Testis (tissue), 3 donors: ENCODE results near the gene HSD3B2. TPM values are rescaled to one million over a fixed set of nuclear protein-coding genes. Genes with fewer than 3 reads are reported as not detected.

Experiments
- DNase-seq: peaks from one replicate; pipeline ENCODE4 v3.0.0-alpha.2; 2019
- H3K27ac ChIP-seq, 2 donors: fragments of 200-600 bp; sonication (generic); one replicate each; pipeline ENCODE4 v1.5.1; 2019
- H3K27me3 ChIP-seq: fragments of 200-600 bp; sonication (generic); one replicate; pipeline ENCODE4 v1.5.1; 2019
- H3K36me3 ChIP-seq: fragments of 200-600 bp; sonication (generic); one replicate; pipeline ENCODE4 v1.5.1; 2017; ENCODE audit warnings: low read depth; ENCODE audit errors: missing control alignments
- H3K4me1 ChIP-seq: fragments of 200-600 bp; sonication (generic); one replicate; pipeline ENCODE4 v1.5.1; 2019
- H3K4me3 ChIP-seq, 2 donors: fragments of 200-600 bp; sonication (generic); one replicate each; pipeline ENCODE4 v1.5.1; 2017 to 2019
- H3K9me3 ChIP-seq: fragments of 200-600 bp; sonication (generic); one replicate; pipeline ENCODE4 v1.5.1; 2017
- CTCF ChIP-seq, 3 experiments: fragments of 450-650 bp in 2 of 3; fragments of 200-600 bp in 1 of 3; sonication (generic) in 1 of 3; IDR thresholded peaks; one replicate each; pipeline ENCODE4 v1.5.1; 2016 to 2019; ENCODE audit warnings: antibody characterized with exemption in 3 of 3, mild to moderate bottlenecking in 2 of 3, moderate library complexity in 1 of 3
- POLR2A ChIP-seq: fragments of 450-650 bp; IDR thresholded peaks from one replicate; pipeline ENCODE4 v1.6.1; 2017; ENCODE audit warnings: antibody characterized with exemption, mild to moderate bottlenecking, moderate library complexity
- WGBS, 2 donors: methylation state at CpG; one replicate each; pipeline ENCODE4 v1.1.5; 2018; 5-methylcytosine and 5-hydroxymethylcytosine counted together
- intact Hi-C: fragments of 100-400 bp; cut with DNase I; formaldehyde crosslinking; loops from one replicate; pipeline ENCODE4 v1.15.1; 2023; ENCODE audit warnings: low total_unique reads
- polyA plus RNA-seq: library from polyadenylated mRNA; stranded (reverse); fragments of 350-450 nt; fragmentation: Illumina TruSeq; extraction: RNeasy Lipid Tissue Mini Kit (QIAGEN cat#74804); gene quantifications from one replicate; pipeline ENCODE4 v1.2.3, GENCODE V29; 2014; ENCODE audit warnings: low read depth, low replicate concordance; ENCODE audit not compliant: insufficient read depth
- total RNA-seq, 2 donors: library from RNA; depleted of rRNA; stranded (reverse); fragments of >200 nt; gene quantifications; one replicate each; pipeline ENCODE4 v1.2.3, GENCODE V29; 2016

The HSD3B2 gene
- total and polyA plus RNA-seq, 3 donors from 2014 or later: 0.19 to 3.1 (median 0.63) TPM

- Histone ChIP-seq H3K9me3 (no peaks in the 10 kb centered on the region), H3K27ac (no peak overlapping the region), H3K4me3 (no peak overlapping the region), H3K36me3 (no peaks in the 10 kb centered on the region), H3K4me1 (peaks cover 9% of the 10 kb centered on the region), H3K27me3 (no peaks in the 10 kb centered on the region)
- 41 to 55% methylated on average over 2 of the region's 2 CpGs for WGBS, 2 donors
- intact Hi-C loops: no loop called here
- TF ChIP-seq CTCF (IDR thresholded peaks at IDR 0.05) (no peak), POLR2A (no peak)
- DNase-seq: no peak
Measured at GRCh38 chr1:119452091-119452490, 37.1 kb downstream of the HSD3B2 start.

GRCh38 chr1:119453021-119453420 is 38.1 kb downstream of the HSD3B2 start:
- intact Hi-C loops: no loop called here
- WGBS, 2 donors: 39 to 46% methylated on average over 3 of the region's 3 CpGs
- no peaks in the 10 kb centered on the region for H3K36me3 ChIP-seq
- H3K27me3 ChIP-seq: no peaks in the 10 kb centered on the region
- H3K9me3 ChIP-seq: no peaks in the 10 kb centered on the region
- DNase-seq: no peak
- TF ChIP-seq POLR2A (no peak), CTCF (IDR thresholded peaks at IDR 0.05) (no peak)
- H3K4me1 ChIP-seq: peaks cover 9% of the 10 kb centered on the region
- H3K27ac ChIP-seq: no peak overlapping the region
- H3K4me3 ChIP-seq: no peak overlapping the region

GRCh38 chr1:119462964-119463363 is 48.0 kb downstream of the HSD3B2 start:
- intact Hi-C loops: no loop called here
- TF ChIP-seq POLR2A (no peak), CTCF (IDR thresholded peaks at IDR 0.05) (no peak)
- H3K9me3 ChIP-seq: no peaks in the 10 kb centered on the region
- no peak for DNase-seq
- WGBS, 2 donors: 100% methylated on average over 2 of the region's 2 CpGs
- no peaks in the 10 kb centered on the region for H3K4me1 ChIP-seq
- H3K27ac ChIP-seq: no peak overlapping the region
- no peaks in the 10 kb centered on the region for H3K36me3 ChIP-seq
- H3K4me3 ChIP-seq: no peak overlapping the region
- no peaks in the 10 kb centered on the region for H3K27me3 ChIP-seq

- H3K27ac ChIP-seq: no peak overlapping the region
- 89 to 91% methylated on average over 2 of the region's 2 CpGs for WGBS, 2 donors
- H3K27me3 ChIP-seq: no peaks in the 10 kb centered on the region
- H3K4me3 ChIP-seq: no peak overlapping the region
- H3K4me1 ChIP-seq: no peaks in the 10 kb centered on the region
- H3K9me3 ChIP-seq: no peaks in the 10 kb centered on the region
- DNase-seq: no peak
- intact Hi-C loops: no loop called here
- no peak for TF ChIP-seq CTCF (IDR thresholded peaks at IDR 0.05)
- TF ChIP-seq POLR2A: no peak
- H3K36me3 ChIP-seq: no peaks in the 10 kb centered on the region
Measured at GRCh38 chr1:119463569-119463968, 48.6 kb downstream of the HSD3B2 start.

GRCh38 chr1:119466445-119466844 is 51.5 kb downstream of the HSD3B2 start:
- TF ChIP-seq CTCF (IDR thresholded peaks at IDR 0.05) (no peak), POLR2A (no peak)
- Histone ChIP-seq H3K36me3 (no peaks in the 10 kb centered on the region), H3K9me3 (no peaks in the 10 kb centered on the region), H3K27ac (no peak overlapping the region), H3K27me3 (no peaks in the 10 kb centered on the region), H3K4me3 (no peak overlapping the region), H3K4me1 (no peaks in the 10 kb centered on the region)
- DNase-seq: no peak
- intact Hi-C loops: no loop called here
- 71 to 78% methylated on average over 2 of the region's 2 CpGs for WGBS, 2 donors
